Activated CD8-positive, alpha-beta memory T cell treated with anti-CD3 and anti-CD28 coated beads for 48 hours (primary cell): ENCODE measurements around the gene CDKN2B-AS1.

Experiments used
- DNase-seq, 3 experiments: peaks; one replicate each; pipeline ENCODE4 v3.0.0-alpha.2; 2020; ENCODE audit warnings: low read depth in 2 of 3, low spot score in 2 of 3

Gene CDKN2B-AS1

DNA sequence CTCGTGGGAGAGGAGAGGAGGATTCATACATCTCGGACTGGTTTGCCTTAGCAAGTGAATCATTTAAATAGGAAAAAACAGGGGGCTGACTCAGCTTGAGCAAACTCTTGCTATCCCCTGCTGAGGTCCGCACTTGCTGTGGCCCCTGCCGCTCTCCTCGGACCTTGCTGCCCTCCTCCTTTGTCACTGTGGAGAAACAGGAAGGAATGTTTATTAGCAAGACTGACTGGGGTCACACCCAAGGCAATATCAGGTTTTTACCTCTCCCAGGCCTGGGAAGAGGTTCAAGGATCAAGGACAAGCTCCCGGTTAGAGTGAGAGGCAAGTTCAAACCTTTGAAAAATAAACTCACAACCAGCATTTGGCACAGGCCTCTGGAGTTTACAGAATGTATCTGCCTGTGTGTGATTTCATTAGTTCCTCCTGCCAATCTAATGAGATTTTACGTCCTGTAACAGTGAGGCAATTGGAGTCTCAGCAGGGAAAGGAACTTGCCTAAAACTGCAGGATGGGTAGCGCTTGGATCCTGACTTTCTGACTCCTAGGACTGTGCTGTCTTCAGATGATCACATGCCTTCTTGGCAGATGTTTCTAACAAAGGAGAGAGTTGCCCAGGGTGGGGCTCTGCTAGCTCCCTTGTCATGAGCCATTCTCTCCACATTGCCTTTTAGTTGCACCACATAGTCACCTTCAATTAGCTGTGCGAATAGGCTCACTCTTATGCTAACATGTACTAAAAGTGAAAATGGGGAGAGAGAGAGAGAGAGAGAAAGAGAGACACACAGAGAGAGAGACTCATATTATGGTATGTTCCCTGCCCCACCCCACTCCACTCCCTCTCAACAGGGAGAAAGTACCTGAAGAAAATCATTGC, 123.2 kb downstream of the CDKN2B-AS1 start:
- DNase-seq: no peak

DNA sequence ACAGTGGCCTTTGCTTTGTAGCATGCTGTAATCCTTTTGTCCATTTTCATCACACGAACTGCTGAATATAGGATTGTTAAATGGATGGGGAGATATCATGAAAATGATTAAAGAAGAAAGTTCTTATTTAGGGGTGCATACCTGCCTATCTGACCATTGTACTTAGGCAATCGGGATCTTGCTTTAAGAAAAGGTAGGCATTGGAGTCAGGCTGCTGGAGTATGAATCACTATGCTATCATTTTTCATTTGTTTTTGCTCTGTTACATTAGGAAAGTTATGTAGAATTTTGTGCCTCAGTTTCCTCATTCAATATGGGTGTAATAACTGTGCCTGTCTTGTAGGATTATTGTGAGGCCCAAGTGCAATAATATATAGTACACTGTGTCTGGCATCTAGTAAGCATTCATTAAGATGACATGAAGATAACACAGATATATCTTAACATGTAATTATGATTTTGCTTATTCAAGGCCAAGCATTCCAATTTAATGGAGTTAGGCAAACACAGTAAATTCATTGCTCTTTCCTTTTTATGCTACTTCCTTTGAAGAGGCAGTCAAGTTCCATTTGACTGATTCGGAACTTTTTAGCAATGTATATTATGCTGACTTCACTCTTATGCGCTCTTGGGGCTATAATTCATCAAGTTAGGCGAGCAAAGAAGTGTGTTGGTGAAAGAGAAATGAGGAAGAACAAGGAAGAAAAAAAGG, 124.4 kb downstream of the CDKN2B-AS1 start:
- DNase-seq: no peak

DNA sequence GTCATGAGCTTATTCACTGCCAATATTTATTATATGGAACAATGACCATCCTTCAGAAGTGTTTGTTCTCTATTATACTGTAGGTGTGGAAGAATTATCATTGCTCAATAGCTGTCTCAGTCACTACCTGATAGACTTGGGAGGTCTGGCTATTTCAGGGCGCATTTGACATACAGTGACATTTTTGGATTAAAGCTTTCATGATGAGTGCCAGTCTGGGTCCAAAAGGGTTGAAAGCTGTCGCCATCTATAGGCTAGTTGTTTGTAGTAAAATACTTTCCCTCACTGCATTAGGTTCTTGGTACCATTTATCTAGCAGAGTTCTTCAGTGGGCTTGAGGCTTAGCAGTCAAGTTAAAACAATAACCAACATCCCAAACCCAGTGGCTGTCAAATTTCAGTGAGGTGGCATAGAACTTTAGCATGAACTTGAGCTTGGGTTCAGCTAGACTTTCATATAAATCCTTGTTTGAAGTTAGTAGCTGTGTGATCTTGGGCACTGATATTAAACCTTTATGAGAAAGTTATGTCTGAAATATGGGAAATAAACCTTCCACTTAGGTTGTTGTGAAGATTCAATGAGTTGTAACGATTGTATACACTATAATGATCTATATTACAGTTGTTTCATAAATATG, 125.0 kb downstream of the CDKN2B-AS1 start:
- no peak for DNase-seq

DNA sequence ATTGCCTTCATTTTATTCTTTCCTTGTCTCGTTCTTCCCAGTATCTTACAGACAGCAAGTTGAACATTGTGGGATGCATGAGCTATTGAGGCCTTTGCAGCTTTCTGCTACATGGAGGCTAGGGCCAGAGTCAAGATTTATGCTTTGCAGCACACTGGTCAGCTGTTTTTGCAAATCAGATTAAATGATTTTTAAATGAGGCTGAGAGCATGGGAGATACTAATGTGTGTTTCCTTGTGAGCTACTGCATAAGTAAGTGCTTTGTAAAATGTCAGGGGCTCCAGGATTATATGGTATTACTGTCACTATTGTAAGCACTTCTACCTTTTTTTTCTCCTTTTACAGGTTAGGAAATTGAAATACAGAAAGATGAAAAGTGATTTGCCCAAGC, 125.6 kb downstream of the CDKN2B-AS1 start:
- DNase-seq: no peak

DNA sequence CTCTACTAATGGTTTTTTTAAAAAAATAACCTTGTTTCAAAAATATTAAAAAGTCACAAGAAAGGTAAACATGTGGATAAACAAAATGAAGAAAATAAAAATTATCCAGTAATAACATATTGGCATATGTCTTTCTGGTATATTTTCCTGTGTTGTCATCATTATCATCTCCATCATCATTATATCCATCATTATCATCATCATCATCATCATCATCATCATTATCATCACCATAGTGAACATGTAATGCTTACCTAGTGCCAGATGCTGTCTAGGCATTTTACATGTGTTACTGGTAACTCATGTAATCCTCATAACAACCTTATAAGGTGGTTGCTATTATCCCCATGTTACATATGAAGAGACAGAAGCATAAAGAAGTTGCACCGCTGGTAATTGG, 126.0 kb downstream of the CDKN2B-AS1 start:
- no peak for DNase-seq

DNA sequence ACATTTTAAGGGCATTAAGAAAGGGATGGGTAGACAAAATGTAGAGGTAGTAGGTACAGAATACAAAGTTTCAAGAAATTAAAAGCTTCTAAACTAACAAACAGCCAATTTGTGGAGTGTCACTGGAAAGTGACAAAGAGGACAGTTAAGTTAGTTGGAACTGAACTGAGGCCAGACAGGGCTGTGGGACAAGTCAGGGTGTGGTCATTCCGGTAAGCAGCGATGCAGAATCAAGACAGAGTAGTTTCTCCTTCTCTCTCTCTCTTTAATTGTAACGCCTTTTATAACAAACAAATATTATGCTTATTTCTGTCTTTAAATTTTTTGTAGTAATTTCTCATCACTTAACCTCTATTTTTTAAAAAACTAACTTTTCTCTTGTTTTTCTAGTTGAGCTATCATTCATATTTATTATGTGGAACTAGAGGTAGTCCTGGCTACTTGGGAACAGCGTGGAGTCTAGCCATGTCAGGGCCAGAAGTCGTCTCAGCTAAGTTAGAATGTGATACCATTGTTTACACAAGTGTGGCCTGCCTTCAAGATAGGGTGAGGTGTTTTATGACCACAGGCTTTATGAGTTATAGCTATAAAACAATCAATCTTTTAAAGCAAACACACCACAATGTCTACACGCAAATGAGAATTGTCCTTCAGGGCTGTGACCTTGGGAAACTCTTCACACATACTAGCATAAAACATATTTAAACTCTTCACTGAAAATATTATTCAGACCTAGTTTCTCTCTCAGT, 129.8 kb downstream of the CDKN2B-AS1 start:
- no peak for DNase-seq

DNA sequence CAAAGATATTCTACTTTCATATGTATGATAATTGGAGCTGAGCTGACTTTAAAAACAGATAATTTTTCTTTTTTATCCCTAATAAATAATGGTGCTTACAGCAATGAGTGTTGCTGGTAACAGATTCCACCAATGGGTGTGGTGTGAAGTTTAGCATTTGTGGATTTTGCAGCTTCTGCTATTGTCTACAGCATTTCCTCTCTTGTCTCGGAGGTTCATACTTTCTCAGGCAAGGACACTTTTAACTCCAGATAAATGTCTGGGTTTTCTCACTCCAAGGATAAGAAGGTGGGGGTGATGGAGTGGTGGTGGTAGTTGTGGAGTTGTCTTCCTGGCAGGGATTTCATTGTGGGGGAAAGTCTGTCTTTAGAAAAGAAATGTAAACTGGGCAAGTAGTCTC, 134.5 kb downstream of the CDKN2B-AS1 start:
- no peak for DNase-seq

DNA sequence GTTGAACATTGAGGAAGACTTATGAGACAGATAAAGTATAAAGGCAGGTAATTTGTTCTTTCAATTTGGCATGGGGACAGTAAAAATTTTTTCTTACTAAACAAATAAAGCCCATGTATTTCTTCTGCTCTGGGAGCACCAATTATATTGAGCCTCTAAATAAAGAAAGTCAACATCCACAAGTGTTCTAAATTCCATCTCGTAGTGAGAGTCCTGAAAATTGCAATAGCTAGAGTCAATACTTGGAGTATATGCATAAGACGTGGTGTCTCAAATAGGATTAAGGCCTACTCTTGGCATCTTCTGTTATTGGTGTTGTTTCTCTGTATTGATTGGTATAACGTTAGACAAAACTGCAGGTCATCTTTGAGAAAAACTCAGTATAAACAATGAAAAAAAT, 135.0 kb downstream of the CDKN2B-AS1 start:
- no peak for DNase-seq

DNA sequence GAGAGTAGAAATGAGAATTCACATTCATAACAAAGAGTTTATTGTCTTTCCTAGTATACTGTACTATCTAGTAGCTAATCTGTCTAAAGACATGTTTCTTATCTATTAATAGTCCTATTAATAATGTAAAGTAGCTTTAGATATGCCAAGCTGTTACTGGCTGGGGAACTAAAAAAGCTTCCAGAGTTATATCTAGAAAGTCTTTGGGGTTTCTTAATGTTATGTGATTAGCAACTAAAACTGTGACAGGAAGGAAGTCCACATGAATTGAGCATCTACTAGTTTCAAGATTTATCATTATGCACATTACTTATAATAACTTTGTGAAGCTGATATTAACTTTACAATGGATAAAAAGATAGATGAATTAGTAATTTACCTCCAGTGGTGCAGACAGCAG, 137.2 kb downstream of the CDKN2B-AS1 start:
- no peak for DNase-seq

DNA sequence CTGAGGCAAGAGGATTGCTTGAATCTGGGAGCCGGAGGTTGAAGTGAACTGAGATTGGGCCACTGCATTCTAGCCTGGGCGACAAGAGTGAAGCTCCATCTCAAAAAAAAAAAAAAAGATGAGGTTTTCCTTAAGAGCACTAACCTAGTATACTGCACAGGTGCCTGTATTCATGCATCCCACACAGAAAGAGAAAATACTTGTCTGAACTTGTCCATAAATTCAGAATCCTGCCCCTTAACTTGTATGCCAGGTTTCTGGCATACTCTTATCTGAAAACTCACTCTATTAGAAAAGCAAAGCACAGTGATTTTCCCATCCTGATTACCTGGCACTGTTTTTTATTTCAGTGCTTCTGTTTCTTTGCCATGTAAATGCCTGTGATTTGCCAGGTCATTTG, 139.8 kb downstream of the CDKN2B-AS1 start:
- DNase-seq: no peak

DNA sequence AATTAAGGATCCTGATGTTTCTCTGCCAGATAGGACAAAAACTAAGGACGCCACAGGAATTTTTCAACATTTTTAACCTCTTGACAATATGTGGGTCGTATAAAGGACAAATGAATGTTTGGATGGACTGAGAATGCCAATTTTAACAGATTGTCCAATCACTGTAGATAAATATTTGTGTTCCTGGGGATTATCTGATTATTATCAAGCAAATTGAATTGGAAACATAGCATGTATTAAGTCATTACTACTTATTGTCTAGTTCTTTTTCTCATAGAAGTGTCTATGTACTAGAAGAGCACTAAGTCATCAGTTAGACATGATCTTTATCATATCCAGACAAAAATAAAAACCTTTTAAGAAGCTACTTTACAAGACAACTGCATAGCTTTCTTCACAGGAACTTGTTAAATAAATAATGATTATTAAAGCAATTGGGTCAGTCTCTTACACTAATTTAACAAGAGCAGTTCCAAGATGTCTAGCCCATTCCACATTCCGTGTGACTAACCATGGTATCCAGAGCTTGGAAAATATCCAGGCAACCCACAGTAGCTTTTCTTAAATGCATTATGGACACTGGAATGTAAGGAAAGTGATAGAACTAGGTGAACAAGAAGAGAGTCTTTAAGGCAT, 142.0 kb downstream of the CDKN2B-AS1 start:
- no peak for DNase-seq

DNA sequence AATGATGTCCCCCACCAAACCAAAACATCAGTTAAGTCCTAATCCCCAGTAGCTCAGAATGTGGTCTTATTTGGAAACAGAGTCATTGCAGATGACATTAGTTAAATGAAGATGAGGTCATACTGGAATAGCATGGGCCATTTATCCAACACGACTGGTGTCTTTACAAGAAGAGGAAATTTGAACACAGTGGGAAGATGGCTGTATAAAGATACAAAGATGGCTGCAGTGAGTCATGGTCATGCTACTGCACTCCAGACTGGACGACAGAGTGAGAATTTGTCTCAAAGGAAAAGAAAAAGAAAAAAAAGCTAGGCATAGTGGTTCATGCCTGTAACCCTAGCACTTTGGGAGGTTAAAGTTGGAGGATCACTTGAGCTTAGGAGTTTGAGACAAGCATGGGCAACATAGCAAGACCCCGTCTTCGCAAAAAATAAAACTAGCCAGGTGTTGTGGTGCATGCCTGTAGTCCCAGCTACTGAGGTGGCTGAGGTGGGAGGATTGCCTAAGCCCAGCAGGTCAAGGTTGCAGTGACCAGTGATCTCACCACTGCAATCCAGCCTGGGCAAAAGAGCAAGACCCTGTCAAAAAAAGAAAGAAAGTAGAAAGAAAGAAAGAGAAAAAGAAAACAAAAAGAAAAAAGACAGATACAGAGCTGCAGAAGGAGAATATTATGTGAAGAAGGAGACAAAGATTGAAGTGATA, 144.5 kb downstream of the CDKN2B-AS1 start:
- DNase-seq: no peak

DNA sequence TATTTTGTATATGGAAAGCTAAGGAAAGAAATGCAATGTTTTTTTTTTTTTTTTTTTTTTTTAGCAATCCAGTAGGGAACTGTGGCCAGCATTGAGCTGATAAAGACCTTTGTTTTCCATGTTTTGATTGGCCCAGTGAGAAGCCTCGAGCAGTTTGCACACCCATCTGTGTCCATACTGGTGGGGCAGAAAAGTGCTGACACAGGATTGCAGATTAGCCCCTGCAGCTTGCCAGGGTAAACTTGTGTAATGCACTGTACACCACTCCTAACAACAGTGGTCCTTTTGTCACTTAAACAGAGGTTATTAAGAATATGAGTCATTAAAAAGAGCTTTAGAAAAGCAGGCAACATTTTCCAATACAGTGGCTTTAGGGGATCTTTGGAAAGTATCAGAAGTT, 147.3 kb downstream of the CDKN2B-AS1 start:
- no peak for DNase-seq

DNA sequence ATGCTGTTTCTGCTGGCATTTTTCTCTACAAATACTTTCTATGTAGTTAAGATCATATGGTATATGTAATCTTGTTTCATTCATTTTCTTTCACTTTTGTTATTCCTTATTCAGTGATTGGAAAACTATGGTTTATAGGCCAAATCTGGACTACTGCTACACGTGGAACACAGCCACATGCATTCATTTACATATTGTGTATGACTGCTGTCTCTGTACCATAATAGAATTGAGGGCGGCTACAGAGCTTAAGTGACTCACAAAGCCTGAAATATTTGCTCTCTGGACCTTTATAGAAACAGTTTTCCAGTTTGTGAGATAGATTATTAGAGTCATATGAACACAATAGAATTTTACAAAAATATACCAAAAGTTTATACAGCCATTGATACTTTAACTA, 148.1 kb downstream of the CDKN2B-AS1 start:
- no peak for DNase-seq

DNA sequence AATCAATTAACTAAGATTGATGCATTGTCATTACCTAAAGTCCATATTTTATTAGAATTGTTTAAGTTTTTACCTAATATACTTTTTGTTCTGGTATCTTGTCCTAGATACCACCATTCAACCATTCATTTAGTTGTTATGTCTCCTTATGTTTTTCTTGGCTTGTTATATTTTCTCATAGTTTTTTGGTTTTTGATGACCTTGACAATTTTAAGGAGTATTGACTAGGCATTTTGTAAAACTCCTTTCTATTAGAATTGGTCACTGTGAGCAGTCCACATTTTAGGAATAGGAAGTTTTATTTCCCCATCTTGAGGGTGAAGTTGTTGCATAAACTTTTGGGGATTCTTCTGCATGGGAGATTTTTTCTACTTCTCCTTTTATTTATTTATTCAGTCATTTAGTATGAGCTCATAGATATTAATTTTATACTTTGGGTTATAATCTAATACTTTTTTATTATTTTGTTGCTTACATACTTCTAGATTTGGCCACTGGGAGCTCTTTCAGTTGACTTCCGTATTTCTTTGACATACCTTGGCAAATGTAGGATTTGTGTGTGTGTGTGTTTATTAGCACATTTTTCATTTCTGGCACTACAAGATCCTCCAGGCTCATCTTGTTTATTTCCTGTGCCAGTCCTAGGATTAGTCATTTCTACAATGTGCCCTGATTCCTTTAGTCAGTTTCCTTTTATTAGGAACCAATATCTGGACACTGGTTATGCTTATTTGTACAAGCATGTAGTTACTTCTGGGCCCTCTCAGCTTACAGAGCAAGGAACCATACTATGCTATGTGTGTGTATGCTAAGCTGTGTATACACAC, 149.4 kb downstream of the CDKN2B-AS1 start:
- no peak for DNase-seq

DNA sequence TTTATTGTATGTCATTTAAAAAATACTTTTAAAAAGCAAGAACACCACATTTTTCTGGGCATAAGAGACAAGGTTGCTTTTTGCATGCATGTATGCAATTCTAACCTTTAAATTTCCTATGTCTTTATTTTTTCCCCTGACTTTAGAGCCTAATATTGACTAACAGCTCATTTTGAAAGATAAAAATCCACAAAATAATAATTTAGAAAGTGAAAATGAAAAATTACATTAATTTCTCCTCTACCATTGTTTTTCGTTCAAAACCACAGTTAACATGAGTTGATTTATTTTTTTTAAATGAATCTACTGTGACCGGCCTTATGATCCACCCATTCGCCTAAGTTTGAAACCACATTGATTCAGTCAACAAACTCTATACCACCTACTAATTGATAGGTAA, 152.0 kb downstream of the CDKN2B-AS1 start:
- no peak for DNase-seq

DNA sequence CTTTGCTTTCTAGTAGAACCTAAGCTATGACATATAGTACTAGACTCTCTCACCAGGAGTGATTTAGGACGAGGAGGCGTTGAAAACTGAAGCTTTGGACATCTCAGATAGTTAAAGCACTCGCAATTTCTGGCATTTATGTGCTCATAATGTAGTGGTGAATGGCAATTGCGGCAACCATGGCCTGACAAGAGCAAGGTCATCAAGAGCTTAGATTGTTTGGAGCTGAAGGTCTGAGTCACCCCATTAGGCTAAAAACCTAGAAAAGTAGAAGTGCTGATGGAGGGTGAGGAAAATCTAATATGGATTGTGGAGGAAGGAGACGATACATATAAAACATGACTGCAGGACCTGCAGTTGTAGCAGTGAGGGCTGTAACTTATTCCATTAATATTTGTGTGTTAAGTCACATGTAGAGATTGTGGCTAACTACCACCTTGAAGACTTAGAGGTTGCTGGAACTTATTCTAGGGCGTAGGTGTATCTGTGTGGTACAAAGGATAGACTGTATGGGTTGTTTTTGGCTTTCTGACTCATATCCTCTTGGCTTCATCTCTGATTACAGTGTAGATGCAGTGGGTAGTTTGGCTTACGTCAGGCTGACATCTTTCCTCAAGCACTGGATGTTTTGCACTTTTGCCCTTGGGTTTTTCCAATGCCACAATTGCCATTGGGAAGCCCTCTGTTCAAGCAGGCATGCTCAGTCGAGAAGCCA, 153.4 kb downstream of the CDKN2B-AS1 start:
- DNase-seq: no peak

DNA sequence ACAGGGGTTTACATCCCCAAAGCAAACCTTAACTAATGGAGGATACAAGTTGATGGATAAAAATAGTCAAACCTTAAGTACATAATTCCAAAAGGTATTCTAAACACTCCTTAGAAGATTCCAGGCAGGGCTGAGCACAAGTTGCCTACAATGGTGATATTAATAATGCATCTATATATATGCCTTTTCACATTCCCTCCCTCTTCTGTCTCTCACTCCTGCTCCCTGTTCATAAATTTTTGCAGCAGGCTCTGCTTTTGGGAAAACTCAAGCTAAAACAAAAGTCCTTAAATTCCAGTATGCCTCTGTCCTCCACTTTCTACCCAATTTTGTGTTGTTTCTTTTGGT, 153.9 kb downstream of the CDKN2B-AS1 start:
- no peak for DNase-seq
